COR-L47 (cell line): ENCODE measurements around the gene SBSN.

Experiments
- DNase-seq: peaks from one replicate; lab custom pipeline; 2025; lab: John Stamatoyannopoulos, UW

The SBSN gene

GRCh38 chr19:35474104-35474503, 54.0 kb downstream of the SBSN start:
- no peak for DNase-seq
